Thyroid gland (tissue), 4 donors: ENCODE results near the gene FERMT3. TPM values are rescaled to one million over a fixed set of nuclear protein-coding genes. Genes with fewer than 3 reads are reported as not detected.

Experiments
- DNase-seq, 2 donors: peaks; one replicate each; pipeline ENCODE4 v3.0.0-alpha.2; 2019
- H3K27ac ChIP-seq, 3 donors: fragments of 200-600 bp; sonication (generic); 1 replicate in 2 of 3; 2 replicates in 1 of 3; pipeline ENCODE4 v1.5.1; 2016 to 2019; ENCODE audit warnings: mild to moderate bottlenecking in 1 of 3, moderate library complexity in 1 of 3
- H3K27me3 ChIP-seq: fragments of 200-600 bp; sonication (generic); one replicate; pipeline ENCODE4 v1.5.1; 2019
- H3K36me3 ChIP-seq, 2 donors: fragments of 200-600 bp; sonication (generic); one replicate each; pipeline ENCODE4 v1.5.1; 2016 to 2019
- H3K4me1 ChIP-seq, 2 donors: fragments of 200-600 bp; sonication (generic); one replicate each; pipeline ENCODE4 v1.5.1; 2017 to 2019
- H3K4me3 ChIP-seq, 3 donors: fragments of 200-600 bp; sonication (generic); replicated peaks in 1 of 3; 1 replicate in 2 of 3; 2 replicates in 1 of 3; pipeline ENCODE4 v1.5.1; 2016; ENCODE audit warnings: mild to moderate bottlenecking in 1 of 3
- H3K9me3 ChIP-seq: fragments of 200-600 bp; sonication (generic); one replicate; pipeline ENCODE4 v1.5.1; 2017
- CTCF ChIP-seq, 6 experiments: fragments of 200-600 bp in 3 of 6; fragments of 450-650 bp in 3 of 6; sonication (generic) in 3 of 6; IDR thresholded peaks; one replicate each; pipeline ENCODE4 v1.5.1; 2016 to 2019; ENCODE audit warnings: antibody characterized with exemption in 6 of 6, mild to moderate bottlenecking in 2 of 6, inconsistent platforms in 1 of 6, moderate library complexity in 1 of 6
- POLR2A ChIP-seq, 2 donors: fragments of 450-650 bp; IDR thresholded peaks; one replicate each; pipeline ENCODE4 v1.6.1; 2017; ENCODE audit warnings: antibody characterized with exemption in 2 of 2, mild to moderate bottlenecking in 2 of 2, moderate library complexity in 1 of 2
- WGBS, 2 donors: methylation state at CpG; one replicate each; pipeline ENCODE4 v1.1.5; 2017; 5-methylcytosine and 5-hydroxymethylcytosine counted together
- intact Hi-C: fragments of 100-400 bp; cut with DNase I; formaldehyde crosslinking; loops from one replicate; pipeline ENCODE4 v1.15.1; 2023
- total RNA-seq, 4 donors: library from RNA; depleted of rRNA; stranded (reverse); fragments of >200 nt; gene quantifications; one replicate each; pipeline ENCODE4 v1.2.3, GENCODE V29; 2016

The FERMT3 gene
- total RNA-seq, 4 donors from 2014 or later, result 7.6 to 13.9 (median 10.8) TPM

GRCh38 chr11:64250415-64251015 is 44.0 kb downstream of the FERMT3 start:
- 18 to 43% methylated on average over 6 to 11 of the region's 13 CpGs for whole genome bisulfite sequencing, 2 donors
- no peak for DNase-seq
- no peaks in the 10 kb centered on the region for H3K27me3 ChIP-seq
- peak overlapping the region in 1 of 3 donors; percentile 83 for H3K4me3 ChIP-seq
- no peaks in the 10 kb centered on the region for H3K9me3 ChIP-seq
- intact Hi-C loops, result no loop called here
- H3K4me1 ChIP-seq, result peaks cover 30 to 31% of the 10 kb centered on the region in 2 donors
- no peak for TF ChIP-seq CTCF (IDR thresholded peaks at IDR 0.05)
- no peak for TF ChIP-seq POLR2A (IDR thresholded peaks at IDR 0.05)
- H3K36me3 ChIP-seq, result peaks cover 0 to 2% of the 10 kb centered on the region in 2 donors
- peak overlapping the region in 1 of 3 donors; percentile 30 for H3K27ac ChIP-seq

- Histone ChIP-seq H3K9me3 (no peaks in the 10 kb centered on the region), H3K4me1 (peaks cover 25 to 30% of the 10 kb centered on the region in 2 donors)
- WGBS, 2 donors, result 1% methylated on average over 16 of the region's 75 CpGs; no CpG with 5 or more reads in 1 of the 2 donors
Observed at GRCh38 chr11:64251016-64251752, 44.7 kb downstream of the FERMT3 start, which contains the start of gene PLCB3. Gene PLCB3 (plus strand): TSS chr11:64251530. CDS start chr11:64251650, 120 bp downstream.

GRCh38 chr11:64251753-64252002 is 45.2 kb downstream of the FERMT3 start:
- Histone ChIP-seq H3K4me1 (peaks cover 25 to 30% of the 10 kb centered on the region in 2 donors), H3K27ac (peak overlapping the region in 1 of 3 donors; percentile 36), H3K9me3 (no peaks in the 10 kb centered on the region), H3K36me3 (peaks cover 0 to 7% of the 10 kb centered on the region in 2 donors), H3K4me3 (peak overlapping the region; percentile 31 to 83 (median 68)), H3K27me3 (no peaks in the 10 kb centered on the region)
- TF ChIP-seq CTCF (IDR thresholded peaks at IDR 0.05) (no peak), POLR2A (IDR thresholded peaks at IDR 0.05) (no peak)
- intact Hi-C loops, result no loop called here
- WGBS, 2 donors, result 3 to 7% methylated on average over 9 to 11 of the region's 18 CpGs
- DNase-seq, result no peak

More at GRCh38 chr11:64251016-64251752, 44.7 kb downstream of the FERMT3 start, which contains the start of gene PLCB3:
- Histone ChIP-seq H3K36me3 (peaks cover 0 to 3% of the 10 kb centered on the region in 2 donors), H3K27ac (peak within 1 kb of the TSS in 2 of 3 donors; percentile 36), H3K27me3 (no peaks in the 10 kb centered on the region), H3K4me3 (peak within 1 kb of the TSS; percentile 31 to 83 (median 68))
- intact Hi-C loops, result no loop called here
- peak in 1 of 2 donors; percentile 81 for TF ChIP-seq POLR2A (IDR thresholded peaks at IDR 0.05)
- TF ChIP-seq CTCF (IDR thresholded peaks at IDR 0.05), result peak; percentile 47 to 99 (median 78)
- peak; percentile 56 to 57 for DNase-seq

GRCh38 chr11:64252003-64252872 is 45.7 kb downstream of the FERMT3 start:
- WGBS, 2 donors, result 6 to 11% methylated on average over 19 to 23 of the region's 23 CpGs
- TF ChIP-seq CTCF (IDR thresholded peaks at IDR 0.05), result peak in 4 of 6 experiments; percentile 10 to 26 (median 14)
- TF ChIP-seq POLR2A (IDR thresholded peaks at IDR 0.05), result peak in 1 of 2 donors; percentile 17
- H3K4me1 ChIP-seq, result peaks cover 25 to 30% of the 10 kb centered on the region in 2 donors
- peak overlapping the region in 2 of 3 donors; percentile 36 for H3K27ac ChIP-seq
- H3K27me3 ChIP-seq, result no peaks in the 10 kb centered on the region
- intact Hi-C loops, result no loop called here
- DNase-seq, result peak; percentile 57 to 63
- peak overlapping the region; percentile 31 to 83 (median 68) for H3K4me3 ChIP-seq
- H3K36me3 ChIP-seq, result peaks cover 0 to 9% of the 10 kb centered on the region in 2 donors
- no peaks in the 10 kb centered on the region for H3K9me3 ChIP-seq
